ENCODE data around the gene SMOC1.

The SMOC1 gene, protein sequence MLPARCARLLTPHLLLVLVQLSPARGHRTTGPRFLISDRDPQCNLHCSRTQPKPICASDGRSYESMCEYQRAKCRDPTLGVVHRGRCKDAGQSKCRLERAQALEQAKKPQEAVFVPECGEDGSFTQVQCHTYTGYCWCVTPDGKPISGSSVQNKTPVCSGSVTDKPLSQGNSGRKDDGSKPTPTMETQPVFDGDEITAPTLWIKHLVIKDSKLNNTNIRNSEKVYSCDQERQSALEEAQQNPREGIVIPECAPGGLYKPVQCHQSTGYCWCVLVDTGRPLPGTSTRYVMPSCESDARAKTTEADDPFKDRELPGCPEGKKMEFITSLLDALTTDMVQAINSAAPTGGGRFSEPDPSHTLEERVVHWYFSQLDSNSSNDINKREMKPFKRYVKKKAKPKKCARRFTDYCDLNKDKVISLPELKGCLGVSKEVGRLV

DNA sequence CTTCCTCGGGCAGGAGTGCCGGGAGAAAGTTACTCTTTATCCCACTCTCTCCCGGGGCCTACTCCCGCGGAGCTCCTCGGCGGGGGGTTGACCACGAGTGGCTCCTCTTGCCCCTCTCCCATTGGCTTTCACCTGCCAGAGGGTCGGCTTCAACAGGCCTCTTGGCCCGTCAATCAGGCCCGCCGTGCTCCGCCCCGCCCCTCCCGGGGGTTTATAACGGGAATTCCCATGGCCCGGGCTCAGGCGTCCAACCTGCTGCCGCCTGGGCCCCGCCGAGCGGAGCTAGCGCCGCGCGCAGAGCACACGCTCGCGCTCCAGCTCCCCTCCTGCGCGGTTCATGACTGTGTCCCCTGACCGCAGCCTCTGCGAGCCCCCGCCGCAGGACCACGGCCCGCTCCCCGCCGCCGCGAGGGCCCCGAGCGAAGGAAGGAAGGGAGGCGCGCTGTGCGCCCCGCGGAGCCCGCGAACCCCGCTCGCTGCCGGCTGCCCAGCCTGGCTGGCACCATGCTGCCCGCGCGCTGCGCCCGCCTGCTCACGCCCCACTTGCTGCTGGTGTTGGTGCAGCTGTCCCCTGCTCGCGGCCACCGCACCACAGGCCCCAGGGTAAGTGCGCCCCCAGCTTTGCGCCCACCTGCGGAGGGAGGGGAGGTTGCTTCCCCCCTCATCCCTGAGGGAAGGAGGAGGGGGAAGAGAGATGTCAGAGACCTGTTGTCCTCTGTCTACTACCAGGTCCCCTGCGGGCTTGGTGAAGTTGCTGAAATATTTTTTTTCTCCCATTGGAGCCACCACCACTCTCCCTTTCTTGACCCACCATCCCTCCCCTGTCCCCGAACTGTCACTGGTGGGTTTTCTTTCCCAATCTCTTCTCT is at the start of gene SMOC1:
Gene SMOC1 (plus strand): TSS at position 242 of the 869 bp plus-strand sequence. CDS start 263 bp downstream, at position 505.
- peak; percentile 96 for DNase-seq

GRCh38 chr14:69838881-69839416 is 40.3 kb upstream of the SMOC1 start:
- no peak for DNase-seq

DNA sequence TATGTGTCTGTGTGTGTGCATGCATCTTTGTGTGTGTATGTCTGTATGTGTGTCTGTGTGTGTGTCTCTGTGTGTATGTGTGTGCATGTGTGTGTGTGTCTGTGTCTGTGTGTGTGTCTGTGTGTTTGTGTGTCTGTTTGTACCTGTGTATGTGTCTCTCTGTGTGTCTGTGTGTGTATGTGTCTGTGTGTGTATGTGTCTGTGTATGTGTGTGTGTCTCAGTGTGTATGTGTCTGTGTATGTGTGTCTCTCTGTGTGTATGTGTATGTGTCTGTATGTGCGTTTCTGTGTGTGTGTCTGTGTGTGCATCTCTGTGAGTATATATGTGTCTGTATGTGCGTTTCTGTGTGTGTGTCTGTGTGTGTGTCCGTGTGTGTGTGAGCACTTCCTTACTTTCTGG is 39.6 kb upstream of the SMOC1 start:
- no peak for DNase-seq

GRCh38 chr14:69841656-69842055 is 37.6 kb upstream of the SMOC1 start:
- DNase-seq, result peak; percentile 19

GRCh38 chr14:69842686-69843420 is 36.4 kb upstream of the SMOC1 start:
- peak; percentile 70 for DNase-seq

DNA sequence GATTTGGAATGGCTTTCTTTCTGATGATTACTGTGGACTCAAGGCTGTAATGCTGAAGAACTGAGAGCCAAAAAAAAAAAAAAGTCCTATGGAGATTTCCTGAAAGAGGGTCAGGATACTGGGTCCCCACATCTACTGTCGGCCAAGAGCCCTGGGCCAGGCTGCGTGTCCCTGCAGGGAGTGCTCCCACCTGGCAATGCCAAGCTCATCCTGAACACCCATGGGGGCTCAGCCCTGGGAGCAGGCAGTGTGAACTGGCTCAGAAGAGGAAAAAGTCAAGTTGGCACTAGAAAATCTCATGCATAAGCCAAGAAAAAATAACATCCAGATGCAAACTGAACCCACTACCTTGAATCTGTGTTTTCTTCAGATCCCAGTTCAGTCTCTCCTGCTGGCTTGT is 35.0 kb upstream of the SMOC1 start:
- no peak for DNase-seq

GRCh38 chr14:69845050-69845581 is 34.1 kb upstream of the SMOC1 start:
- DNase-seq, result no peak

GRCh38 chr14:69845787-69846186 is 33.4 kb upstream of the SMOC1 start:
- peak; percentile 73 for DNase-seq

- no peak for DNase-seq
Measured at GRCh38 chr14:69848156-69848555, 31.1 kb upstream of the SMOC1 start.

GRCh38 chr14:69848903-69849391 is 30.3 kb upstream of the SMOC1 start:
- DNase-seq, result peak; percentile 55

DNA sequence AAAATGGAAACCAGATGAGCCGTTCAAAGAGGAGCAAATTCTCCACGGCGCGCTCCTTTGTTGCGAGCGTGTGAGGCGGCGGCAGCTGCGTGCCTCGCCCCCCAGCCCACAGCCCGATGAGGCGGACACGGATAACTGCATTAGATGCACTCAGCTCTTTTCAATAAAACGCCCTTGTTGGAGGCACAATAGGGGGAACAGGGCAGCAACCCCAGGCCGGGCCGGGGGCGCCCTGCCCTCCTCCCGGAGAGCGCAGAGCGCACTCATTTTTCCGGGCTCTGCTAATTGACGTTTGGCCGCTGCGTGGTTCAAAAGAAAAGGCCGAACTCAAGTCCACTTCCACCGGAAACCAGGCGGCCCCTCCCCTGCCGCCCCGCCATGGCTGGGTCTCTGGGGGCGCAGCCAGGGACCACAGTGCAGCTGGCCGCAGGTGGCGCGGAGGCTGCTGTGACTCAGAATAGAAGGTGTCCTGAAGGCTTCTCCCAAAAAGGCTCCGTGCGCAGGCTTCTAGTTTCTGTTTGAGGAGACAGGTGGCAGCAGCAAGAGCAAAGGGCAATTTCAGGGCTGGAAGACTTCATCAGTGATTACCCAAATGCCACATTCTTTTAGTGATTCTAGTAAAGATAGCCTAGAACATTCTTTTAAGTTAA is 29.0 kb upstream of the SMOC1 start:
- no peak for DNase-seq

GRCh38 chr14:69850736-69851112 is 28.5 kb upstream of the SMOC1 start:
- no peak for DNase-seq

DNA sequence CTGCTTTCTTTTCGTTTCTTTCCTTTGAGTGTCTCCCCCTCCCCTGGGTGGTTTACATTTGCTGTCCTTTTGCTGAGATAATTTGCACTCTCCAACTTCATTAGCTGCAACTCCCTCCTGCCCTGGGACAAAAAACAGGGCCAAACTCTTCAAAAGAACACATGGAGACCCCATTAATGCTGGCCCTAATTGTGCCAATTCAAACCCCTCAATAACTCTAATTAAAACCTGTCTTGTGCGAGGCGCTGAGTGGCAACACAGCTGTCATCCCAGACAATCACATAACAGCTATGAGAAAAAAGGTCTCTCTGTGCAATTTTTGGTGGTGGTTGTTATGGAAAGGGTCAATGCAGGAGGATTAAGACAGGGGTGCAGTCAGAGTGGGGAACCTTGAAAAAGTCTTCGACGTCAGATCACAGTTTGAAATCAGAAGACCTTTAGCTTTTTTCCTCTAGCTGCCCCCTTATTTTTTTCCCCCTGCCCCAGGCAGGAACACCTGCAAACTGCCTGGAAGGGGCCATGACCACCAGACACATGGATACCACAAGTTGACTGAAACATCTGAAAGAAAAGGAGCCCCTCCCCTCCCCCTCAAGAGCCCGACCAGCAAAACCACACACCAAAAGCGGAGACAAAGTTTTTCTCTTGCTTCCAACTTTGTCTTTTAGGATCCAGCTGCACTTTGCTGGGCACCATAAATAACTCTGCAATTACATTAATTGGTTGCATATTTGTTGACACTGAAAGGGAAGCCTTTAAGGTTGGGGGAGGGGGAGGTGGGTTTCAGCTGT is 26.5 kb upstream of the SMOC1 start:
- no peak for DNase-seq

- no peak for DNase-seq
Measured at GRCh38 chr14:69853774-69854173, 25.4 kb upstream of the SMOC1 start.

DNA sequence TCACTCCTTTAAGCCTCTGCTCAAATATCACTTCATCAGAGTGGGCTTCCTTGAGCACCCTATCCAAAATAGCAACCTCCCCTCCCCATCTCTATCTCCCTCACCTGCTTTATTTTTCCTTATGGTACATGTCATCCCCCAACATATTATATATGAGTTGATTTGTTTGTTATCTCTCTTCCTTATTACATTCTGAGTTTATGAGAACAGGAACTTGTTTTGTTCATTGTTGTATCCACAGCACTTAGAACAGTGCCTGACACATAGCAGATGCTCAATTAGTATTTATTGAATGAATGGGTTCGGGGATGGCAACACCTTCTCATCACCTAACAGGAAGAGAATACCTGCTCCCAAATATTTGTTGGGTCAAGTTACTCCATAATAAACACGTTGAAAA is 24.6 kb upstream of the SMOC1 start:
- DNase-seq, result no peak

DNA sequence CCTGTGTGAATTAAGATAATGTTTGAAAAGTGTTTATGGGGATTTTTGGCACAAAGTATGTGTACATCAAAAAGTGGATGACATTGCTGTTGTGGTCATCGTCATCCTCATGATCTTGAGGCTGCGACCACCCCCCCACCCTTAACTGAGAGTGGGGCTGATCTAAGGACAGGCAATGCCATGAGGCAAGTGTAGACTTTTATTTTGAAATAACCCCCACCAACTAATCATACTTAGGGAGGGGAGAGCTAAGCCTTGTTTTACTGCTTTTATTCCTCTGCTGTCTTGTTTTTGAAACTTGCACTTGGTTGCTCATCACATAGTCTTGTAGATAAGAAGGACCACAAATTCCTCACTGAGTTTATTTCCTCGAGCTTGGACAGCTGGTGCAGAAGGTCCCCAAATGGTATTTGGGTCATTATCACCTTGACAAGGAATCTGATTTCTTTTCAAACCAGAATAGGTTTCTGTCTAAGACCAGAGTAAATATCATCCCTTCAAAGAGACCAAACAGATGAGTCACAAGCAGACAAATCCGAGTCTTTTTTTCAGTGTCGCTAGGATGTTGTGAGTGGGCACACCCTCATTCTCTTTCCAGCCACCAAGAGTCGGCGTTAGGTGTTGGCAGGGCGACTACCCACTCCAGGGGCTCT is 23.9 kb upstream of the SMOC1 start:
- no peak for DNase-seq

GRCh38 chr14:69858801-69859200 is 20.4 kb upstream of the SMOC1 start:
- no peak for DNase-seq

- DNase-seq, result no peak
Measured at GRCh38 chr14:69859591-69859990, 19.6 kb upstream of the SMOC1 start.

- DNase-seq, result no peak
Measured at GRCh38 chr14:69860221-69860620, 19.0 kb upstream of the SMOC1 start.

DNA sequence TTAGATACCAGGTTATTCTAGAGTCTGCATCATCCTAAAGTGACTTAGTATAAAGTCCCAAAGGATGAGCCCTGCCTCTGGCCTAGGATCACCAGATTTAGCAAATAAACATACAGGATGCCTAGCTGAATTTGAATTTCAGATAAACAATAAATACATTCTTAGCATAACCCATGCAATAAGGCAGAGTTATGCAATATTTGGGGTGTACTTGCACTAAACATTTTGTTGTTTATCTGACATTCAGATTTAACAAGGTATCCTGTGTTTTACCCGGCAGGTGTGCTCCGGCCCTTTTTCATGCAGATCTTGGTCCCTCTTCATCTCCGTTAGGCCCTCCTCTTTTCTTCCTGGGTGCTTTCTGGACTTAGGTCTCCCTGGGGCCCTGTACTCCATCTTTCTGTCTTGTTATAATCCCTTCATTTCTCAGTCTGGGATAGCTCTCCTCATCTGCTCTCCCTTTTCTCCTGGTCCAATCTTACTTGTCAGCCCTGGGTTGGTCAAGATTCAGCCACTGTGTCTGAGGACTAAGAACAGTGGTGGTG is 18.1 kb upstream of the SMOC1 start:
- DNase-seq, result no peak

All from NCI-H2107 (cell line).